GM21723 (cell line): ENCODE measurements around the gene SPR.

Experiments used
- ATAC-seq: cut with Tn5 transposase; IDR thresholded peaks from one replicate; pipeline ENCODE4 v1.9.1; 2021; ENCODE audit warnings: mild to moderate bottlenecking, moderate library complexity; ENCODE audit not compliant: unreplicated experiment

SPR gene

DNA sequence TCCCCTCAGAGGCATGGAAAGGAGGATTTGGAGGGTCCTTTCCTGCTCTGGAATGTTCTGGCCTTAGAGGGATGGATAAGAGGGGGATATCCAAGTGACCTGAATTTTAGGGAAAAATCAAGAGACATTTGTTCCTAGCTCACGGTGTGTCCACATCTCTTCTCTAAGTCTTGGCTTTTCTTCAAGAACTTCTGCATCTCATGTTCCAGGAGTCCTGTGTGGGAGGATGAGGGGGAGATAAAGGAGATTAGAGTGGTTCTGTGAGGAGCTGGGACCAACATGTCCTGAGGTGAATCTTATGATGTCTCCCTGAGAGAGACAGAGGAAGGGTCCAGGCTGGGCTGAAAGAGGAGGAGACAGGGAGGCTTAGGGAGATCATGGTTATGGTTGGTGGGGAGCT, 41.8 kb downstream of the SPR start:
- ATAC-seq = no peak

- no peak for ATAC-seq
Measured at GRCh38 chr2:72931280-72931910, 44.2 kb downstream of the SPR start.

GRCh38 chr2:72932045-72932740, 45.0 kb downstream of the SPR start:
- no peak for ATAC-seq

DNA sequence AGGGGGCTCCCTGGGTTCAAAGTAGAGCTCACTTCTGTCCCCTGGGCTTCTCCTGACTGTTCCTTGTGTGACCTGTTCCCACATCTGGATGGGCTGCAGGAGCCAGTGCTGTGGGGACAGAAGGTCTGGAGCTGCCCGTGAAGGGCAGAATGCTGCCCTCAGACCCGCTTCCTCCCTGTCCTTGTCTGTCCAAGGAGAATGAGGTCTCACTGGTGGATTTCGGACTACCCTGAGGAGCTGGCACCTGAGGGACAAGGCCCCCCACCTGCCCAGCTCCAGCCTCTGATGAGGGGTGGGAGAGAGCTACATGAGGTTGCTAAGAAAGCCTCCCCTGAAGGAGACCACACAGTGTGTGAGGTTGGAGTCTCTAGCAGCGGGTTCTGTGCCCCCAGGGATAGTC, 45.6 kb downstream of the SPR start:
- no peak for ATAC-seq

GRCh38 chr2:72933207-72933606, 46.0 kb downstream of the SPR start:
- no peak for ATAC-seq

DNA sequence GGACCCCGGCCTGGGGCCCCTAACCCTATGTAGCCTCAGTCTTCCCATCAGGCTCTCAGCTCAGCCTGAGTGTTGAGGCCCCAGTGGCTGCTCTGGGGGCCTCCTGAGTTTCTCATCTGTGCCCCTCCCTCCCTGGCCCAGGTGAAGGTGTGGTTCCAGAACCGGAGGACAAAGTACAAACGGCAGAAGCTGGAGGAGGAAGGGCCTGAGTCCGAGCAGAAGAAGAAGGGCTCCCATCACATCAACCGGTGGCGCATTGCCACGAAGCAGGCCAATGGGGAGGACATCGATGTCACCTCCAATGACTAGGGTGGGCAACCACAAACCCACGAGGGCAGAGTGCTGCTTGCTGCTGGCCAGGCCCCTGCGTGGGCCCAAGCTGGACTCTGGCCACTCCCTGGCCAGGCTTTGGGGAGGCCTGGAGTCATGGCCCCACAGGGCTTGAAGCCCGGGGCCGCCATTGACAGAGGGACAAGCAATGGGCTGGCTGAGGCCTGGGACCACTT, 46.5 kb downstream of the SPR start:
- no peak for ATAC-seq

GRCh38 chr2:72934683-72935610, 47.7 kb downstream of the SPR start:
- peak; percentile 56 for ATAC-seq

- ATAC-seq = no peak
Measured at GRCh38 chr2:72935611-72935957, 48.4 kb downstream of the SPR start.

GRCh38 chr2:72936660-72937355, 49.6 kb downstream of the SPR start:
- ATAC-seq = no peak

DNA sequence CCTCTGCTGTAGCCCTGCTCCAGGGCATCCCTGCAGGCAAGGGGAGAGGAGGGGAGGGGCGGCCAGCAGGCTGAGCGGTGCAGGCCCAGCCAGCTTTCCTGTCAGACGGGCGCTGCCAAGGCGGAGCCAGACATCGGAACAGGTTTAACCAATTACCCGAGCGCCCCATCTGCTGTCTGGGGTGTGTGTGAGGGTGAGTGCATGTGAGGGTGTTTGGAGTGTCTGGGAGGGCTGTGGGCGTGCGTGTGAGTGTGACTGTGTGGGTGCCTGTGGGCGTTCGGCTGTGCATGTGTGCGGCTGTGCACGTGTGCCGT, 50.1 kb downstream of the SPR start:
- ATAC-seq = no peak

- ATAC-seq = no peak
Measured at GRCh38 chr2:72938455-72938854, 51.2 kb downstream of the SPR start.

DNA sequence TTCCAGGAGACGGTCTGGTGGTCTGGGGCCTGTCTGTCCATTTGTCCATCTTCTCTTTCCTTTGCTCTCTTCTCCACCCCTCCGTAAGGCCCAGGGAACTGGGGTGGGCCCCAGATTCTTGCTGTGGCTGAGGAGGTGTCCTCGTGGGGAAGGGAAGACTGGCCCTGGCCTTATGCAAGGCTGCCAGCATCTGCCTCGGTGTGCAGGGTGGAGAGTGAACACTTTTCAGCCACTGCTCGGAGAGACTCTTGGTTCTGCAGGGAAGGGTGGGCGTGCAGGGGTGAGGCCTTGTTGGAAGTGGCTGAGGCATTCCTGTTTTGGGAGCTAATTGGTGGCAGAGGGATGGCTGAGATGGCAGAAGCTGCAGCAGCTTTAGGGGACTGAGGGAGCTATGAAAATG, 53.2 kb downstream of the SPR start:
- no peak for ATAC-seq

DNA sequence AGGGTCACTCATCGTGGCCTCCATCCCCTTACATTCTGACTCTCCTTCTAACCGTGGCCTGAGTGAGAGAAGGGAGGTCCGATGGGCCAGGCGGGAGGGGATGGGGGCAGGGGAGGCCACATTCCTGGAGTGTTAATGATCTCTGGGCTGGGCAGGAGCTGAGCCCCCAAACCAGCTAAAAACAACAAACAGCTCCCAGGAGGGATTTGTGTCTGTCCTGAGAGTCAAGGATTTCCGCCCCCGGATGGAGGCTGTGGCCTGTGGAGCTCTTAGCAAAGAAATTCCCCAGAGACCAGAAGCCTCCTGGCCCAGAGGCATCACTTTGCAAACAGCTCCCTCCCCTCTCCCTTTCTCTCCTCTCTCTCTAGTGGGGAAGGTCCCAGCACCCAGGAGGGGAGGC, 53.6 kb downstream of the SPR start:
- no peak for ATAC-seq
